Sigmoid colon (tissue), 7 donors: ENCODE results near the gene GYS2. TPM values are rescaled to one million over a fixed set of nuclear protein-coding genes. Genes with fewer than 3 reads are reported as not detected.

Experiments
- DNase-seq: peaks from one replicate; pipeline ENCODE4 v3.0.0-alpha.2; 2019
- H3K27ac ChIP-seq, 4 donors: fragments of 200-600 bp; sonication (generic); one replicate each; pipeline ENCODE4 v1.5.1; 2016 to 2019; ENCODE audit warnings: mild to moderate bottlenecking in 1 of 4
- H3K27me3 ChIP-seq, 3 donors: fragments of 200-600 bp; sonication (generic); one replicate each; pipeline ENCODE4 v1.5.1; 2019; ENCODE audit warnings: mild to moderate bottlenecking in 1 of 3
- H3K36me3 ChIP-seq, 4 donors: fragments of 200-600 bp; sonication (generic); one replicate each; pipeline ENCODE4 v1.5.1; 2016 to 2019
- H3K4me1 ChIP-seq, 4 donors: fragments of 200-600 bp; sonication (generic); one replicate each; pipeline ENCODE4 v1.5.1; 2017 to 2019
- H3K4me3 ChIP-seq, 4 donors: fragments of 200-600 bp; sonication (generic); one replicate each; pipeline ENCODE4 v1.5.1; 2017 to 2019; ENCODE audit warnings: mild to moderate bottlenecking in 2 of 4, moderate library complexity in 1 of 4
- H3K9me3 ChIP-seq, 4 donors: fragments of 200-600 bp in 3 of 4; sonication (generic) in 3 of 4; one replicate each; pipeline versions ENCODE4 v1.5.1 to v1.6.1; 2013 to 2019
- CTCF ChIP-seq, 4 experiments: fragments of 450-650 bp in 3 of 4; fragments of 200-600 bp in 1 of 4; IDR thresholded peaks; one replicate each; pipeline ENCODE4 v1.5.1; 2016 to 2019; ENCODE audit warnings: antibody characterized with exemption in 4 of 4, mild to moderate bottlenecking in 3 of 4, moderate library complexity in 2 of 4
- EP300 ChIP-seq, 4 donors: sonication (generic); formaldehyde crosslinking; IDR thresholded peaks; one replicate each; pipeline ENCODE4 v1.6.1; 2017; ENCODE audit warnings: antibody characterized with exemption in 4 of 4
- POLR2A ChIP-seq, 2 donors: fragments of 450-650 bp; IDR thresholded peaks; one replicate each; pipeline ENCODE4 v1.6.1; 2016; ENCODE audit warnings: antibody characterized with exemption in 2 of 2, mild to moderate bottlenecking in 2 of 2, moderate library complexity in 2 of 2
- POLR2AphosphoS5 ChIP-seq, 4 donors: sonication (generic); formaldehyde crosslinking; IDR thresholded peaks; one replicate each; pipeline ENCODE4 v1.6.1; 2017; ENCODE audit warnings: antibody characterized with exemption in 4 of 4
- WGBS, 2 donors: extraction: QIAGEN DNeasy Blood & Tissue Kit; methylation state at CpG; one replicate each; pipeline ENCODE4 v1.1.7; 2013; 5-methylcytosine and 5-hydroxymethylcytosine counted together
- intact Hi-C: fragments of 100-400 bp; cut with DNase I; formaldehyde crosslinking; loops from one replicate; pipeline ENCODE4 v1.15.1; 2023
- polyA plus RNA-seq, 3 donors: library from polyadenylated mRNA; stranded (reverse); fragments of 200-250 nt; gene quantifications; one replicate each; pipeline ENCODE4 v1.2.3, GENCODE V29; 2013
- total RNA-seq, 4 donors: library from RNA; depleted of rRNA; stranded (reverse); fragments of >200 nt; gene quantifications; one replicate each; pipeline ENCODE4 v1.1.0, GENCODE V29; 2016
- donor health status: healthy with polysubstance abuse.
- donor health status: Bipolar disorder and iron deficiency.
- donor health status: healthy.

Gene GYS2
- total and polyA plus RNA-seq, 7 donors = 0.27 TPM; not detected in 6

GRCh38 chr12:21502872-21503271 lies 101.8 kb downstream of the GYS2 start:
- Histone ChIP-seq H3K27me3 (no peaks in the 10 kb centered on the region), H3K36me3 (peaks cover 0 to 16% (median 1%) of the 10 kb centered on the region in 4 donors), H3K27ac (no peak overlapping the region), H3K9me3 (no peaks in the 10 kb centered on the region), H3K4me3 (peak overlapping the region in 3 of 4 donors; percentile 84 to 90 (median 86)), H3K4me1 (peaks cover 0 to 45% (median 38%) of the 10 kb centered on the region in 4 donors)
- intact Hi-C loops = loop anchor here (5.0 to 10.0 kb wide), 4 partner anchors 66 to 542 kb away; partner anchors contain the start of genes CMAS, LDHB and PYROXD1
- no peak for TF ChIP-seq CTCF (IDR thresholded peaks at IDR 0.05)
- no peak for TF ChIP-seq POLR2A (IDR thresholded peaks at IDR 0.05)
- TF ChIP-seq POLR2AphosphoS5 (IDR thresholded peaks at IDR 0.05) = no peak
- TF ChIP-seq EP300 (IDR thresholded peaks at IDR 0.05) = no peak
- no peak for DNase-seq
- 90% methylated on average over 1 of the region's 1 CpG for WGBS, 2 donors

GRCh38 chr12:21502164-21502496 lies 102.5 kb downstream of the GYS2 start:
- Histone ChIP-seq H3K27me3 (no peaks in the 10 kb centered on the region), H3K4me1 (peaks cover 0 to 45% (median 38%) of the 10 kb centered on the region in 4 donors), H3K36me3 (peaks cover 0 to 18% (median 3%) of the 10 kb centered on the region in 4 donors), H3K9me3 (no peaks in the 10 kb centered on the region), H3K27ac (peak overlapping the region; percentile 84 to 89 (median 85)), H3K4me3 (peak overlapping the region; percentile 84 to 92 (median 88))
- intact Hi-C loops = loop anchor here (5.0 to 10.0 kb wide), 4 partner anchors 65 to 543 kb away; partner anchors contain the start of genes CMAS, LDHB and PYROXD1
- DNase-seq = peak; percentile 66
- no peak for TF ChIP-seq EP300 (IDR thresholded peaks at IDR 0.05)
- no peak for TF ChIP-seq CTCF (IDR thresholded peaks at IDR 0.05)
- WGBS, 2 donors = 1 to 2% methylated on average over 14 of the region's 14 CpGs

- H3K4me3 ChIP-seq = peak within 1 kb of the TSS; percentile 84 to 92 (median 88)
- intact Hi-C loops = loop anchor here (5.0 to 10.0 kb wide), 4 partner anchors 64 to 543 kb away; partner anchors contain the start of genes CMAS, LDHB and PYROXD1
- peak; percentile 98 for DNase-seq
- TF ChIP-seq POLR2AphosphoS5 (IDR thresholded peaks at IDR 0.05) = peak; percentile 70 to 90 (median 83)
- no peak for TF ChIP-seq EP300 (IDR thresholded peaks at IDR 0.05)
- TF ChIP-seq CTCF (IDR thresholded peaks at IDR 0.05) = no peak
- peak in 1 of 2 donors; percentile 24 for TF ChIP-seq POLR2A (IDR thresholded peaks at IDR 0.05)
- H3K4me1 ChIP-seq = peaks cover 0 to 45% (median 38%) of the 10 kb centered on the region in 4 donors
- H3K36me3 ChIP-seq = peaks cover 0 to 24% (median 5%) of the 10 kb centered on the region in 4 donors
- whole genome bisulfite sequencing, 2 donors = 0% methylated on average over 61 of the region's 61 CpGs
- no peaks in the 10 kb centered on the region for H3K27me3 ChIP-seq
- peak within 1 kb of the TSS; percentile 84 to 89 (median 85) for H3K27ac ChIP-seq
- no peaks in the 10 kb centered on the region for H3K9me3 ChIP-seq
Observed at GRCh38 chr12:21501258-21502163, 103.1 kb downstream of the GYS2 start, which contains the start of the genes GOLT1B and RECQL. GOLT1B (plus strand) TSS chr12:21501789; CDS start chr12:21501924, 135 bp downstream. RECQL (minus strand) TSS chr12:21501635; CDS start chr12:21499570, 2,065 bp downstream.

- no peaks in the 10 kb centered on the region for H3K9me3 ChIP-seq
- H3K36me3 ChIP-seq = peaks cover 3 to 31% (median 8%) of the 10 kb centered on the region in 4 donors
- WGBS, 2 donors = 10 to 14% methylated on average over 8 of the region's 8 CpGs
- H3K27me3 ChIP-seq = no peaks in the 10 kb centered on the region
- peak overlapping the region; percentile 84 to 92 (median 88) for H3K4me3 ChIP-seq
- peak overlapping the region; percentile 84 to 89 (median 85) for H3K27ac ChIP-seq
- H3K4me1 ChIP-seq = peaks cover 0 to 45% (median 38%) of the 10 kb centered on the region in 4 donors
- no peak for DNase-seq
- intact Hi-C loops = loop anchor here (5.0 to 10.0 kb wide), 4 partner anchors 64 to 544 kb away; partner anchors contain the start of genes CMAS, LDHB and PYROXD1
- TF ChIP-seq POLR2A (IDR thresholded peaks at IDR 0.05) (no peak), EP300 (IDR thresholded peaks at IDR 0.05) (no peak), CTCF (IDR thresholded peaks at IDR 0.05) (no peak), POLR2AphosphoS5 (IDR thresholded peaks at IDR 0.05) (no peak)
Observed at GRCh38 chr12:21500786-21501257, 103.8 kb downstream of the GYS2 start.
